ENCODE measurements around the gene CD244.
"Not testable (repeated sequence)": the region's sequence is repeated elsewhere in the genome, so short reads cannot be mapped to it uniquely, and the experiment has no call there.

The CD244 gene

DNA sequence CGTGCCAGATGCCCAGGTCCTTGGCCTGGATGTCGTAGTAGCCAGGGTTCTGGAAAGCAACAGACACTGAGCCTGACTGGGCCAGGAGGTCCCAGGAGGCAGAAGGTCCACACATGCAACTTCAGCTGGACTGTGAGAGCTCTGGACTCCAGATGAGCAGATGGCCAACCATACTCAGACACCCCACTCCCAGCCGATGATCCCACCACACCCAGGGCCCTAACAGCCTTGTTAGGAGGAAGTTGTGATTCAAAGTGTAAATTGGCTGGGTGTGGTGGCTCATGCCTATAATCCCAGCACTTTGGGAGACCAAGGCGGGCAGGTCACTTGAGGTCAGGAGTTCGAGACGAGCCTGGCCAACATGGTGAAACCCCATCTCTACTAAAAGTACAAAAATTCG is 18.6 kb upstream of the CD244 start:
- DNase-seq; intact Hi-C loops (cut with DNase I): not testable (repeated sequence)

DNA sequence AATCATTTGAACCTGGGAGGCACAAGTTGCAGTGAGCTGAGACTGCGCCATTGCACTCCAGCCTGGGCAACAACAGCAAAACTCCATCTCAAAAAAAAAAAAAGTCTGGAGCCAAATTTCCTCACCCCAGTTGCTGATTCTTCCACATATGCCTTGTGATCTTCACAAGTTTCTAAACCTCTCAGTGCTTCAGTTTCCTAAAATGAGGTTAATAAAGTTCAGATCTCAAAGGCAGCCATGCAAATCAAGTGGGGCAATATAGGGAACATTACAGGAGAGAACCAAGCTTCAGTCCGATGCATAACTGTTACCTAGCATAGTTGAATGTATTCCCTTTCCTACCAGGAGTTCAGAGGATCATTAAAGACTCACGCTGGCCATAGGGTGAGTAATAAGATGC is 17.5 kb upstream of the CD244 start:
- intact Hi-C loops (cut with DNase I), result no loop called here
- no peak for DNase-seq

DNA sequence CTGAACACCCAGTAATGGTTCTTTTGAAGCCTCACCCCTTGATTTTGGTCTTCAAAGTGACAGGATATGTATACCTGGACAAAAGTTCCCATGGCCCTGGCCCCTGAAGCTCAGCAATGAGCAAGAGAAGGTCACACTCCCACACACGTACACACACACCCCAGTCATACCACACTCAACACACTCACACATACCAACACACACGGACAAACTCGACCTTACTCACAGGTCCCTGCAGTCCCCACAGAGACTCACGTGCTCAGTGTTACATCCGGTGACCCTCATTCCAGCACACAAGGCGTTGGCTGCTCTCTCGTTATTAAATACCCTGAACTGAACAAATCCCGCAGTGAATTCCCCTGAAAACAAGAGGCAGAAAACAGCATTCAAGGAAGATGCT is 16.4 kb upstream of the CD244 start:
- intact Hi-C loops (cut with DNase I), result no loop called here
- DNase-seq, result no peak

DNA sequence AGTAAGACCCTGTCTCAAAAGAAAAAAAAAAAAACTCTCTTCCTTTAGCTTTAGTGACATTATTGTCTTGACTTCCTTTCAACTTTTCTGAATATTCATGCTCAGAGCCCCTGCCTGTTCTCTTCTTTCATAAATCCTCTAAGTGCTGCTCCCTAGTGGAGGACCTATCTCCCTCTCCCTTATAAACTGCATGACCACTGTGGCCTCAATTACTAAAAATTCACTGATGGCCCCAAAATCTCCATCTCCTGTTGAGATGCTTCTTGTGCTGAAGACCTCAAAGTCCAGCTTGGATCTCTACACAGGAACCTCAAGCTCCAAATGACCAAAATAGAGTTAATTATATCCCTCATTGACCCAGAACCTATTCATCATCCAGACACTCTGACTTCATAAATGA is 14.5 kb upstream of the CD244 start:
- intact Hi-C loops (cut with DNase I), result no loop called here
- no peak for DNase-seq

DNA sequence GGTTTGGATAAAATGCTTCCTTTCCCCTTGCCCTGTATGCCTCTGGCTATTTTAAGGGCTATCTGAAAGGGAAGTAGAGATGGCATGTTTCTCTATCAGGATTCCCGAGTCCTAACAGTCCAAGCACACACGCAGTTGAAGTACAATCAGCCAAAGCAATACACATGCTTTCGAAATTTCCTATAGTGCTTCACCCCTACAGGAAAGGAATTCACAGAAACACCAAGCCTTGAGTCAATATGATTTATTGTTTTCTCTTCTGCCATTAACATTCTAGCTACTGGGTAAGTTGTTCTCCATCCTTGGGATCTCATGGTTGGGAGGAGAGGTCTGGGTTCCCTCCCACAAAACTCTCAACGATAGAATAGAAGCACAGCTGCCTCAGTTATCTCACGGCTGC is 13.6 kb upstream of the CD244 start:
- no peak for DNase-seq
- intact Hi-C loops (cut with DNase I), result no loop called here

DNA sequence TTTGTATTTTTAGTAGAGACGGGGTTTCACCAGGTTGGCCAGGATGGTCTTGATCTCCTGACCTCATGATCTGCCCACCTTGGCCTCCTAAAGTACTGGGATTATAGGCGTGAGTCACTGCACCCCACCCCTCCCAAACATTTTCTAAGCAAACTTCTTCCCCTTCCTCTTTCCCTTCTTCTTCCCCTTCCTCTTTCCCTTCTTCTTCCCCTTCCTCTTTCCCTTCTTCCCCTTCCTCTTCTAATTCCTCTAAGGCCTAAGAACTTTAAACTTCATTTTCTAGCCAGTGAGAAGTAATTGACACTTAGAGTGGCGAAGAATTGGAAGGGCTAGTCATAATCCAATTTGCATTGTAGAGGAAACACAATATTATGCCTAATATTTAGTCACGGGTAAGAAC is 12.9 kb upstream of the CD244 start:
- DNase-seq; intact Hi-C loops (cut with DNase I): not testable (repeated sequence)

DNA sequence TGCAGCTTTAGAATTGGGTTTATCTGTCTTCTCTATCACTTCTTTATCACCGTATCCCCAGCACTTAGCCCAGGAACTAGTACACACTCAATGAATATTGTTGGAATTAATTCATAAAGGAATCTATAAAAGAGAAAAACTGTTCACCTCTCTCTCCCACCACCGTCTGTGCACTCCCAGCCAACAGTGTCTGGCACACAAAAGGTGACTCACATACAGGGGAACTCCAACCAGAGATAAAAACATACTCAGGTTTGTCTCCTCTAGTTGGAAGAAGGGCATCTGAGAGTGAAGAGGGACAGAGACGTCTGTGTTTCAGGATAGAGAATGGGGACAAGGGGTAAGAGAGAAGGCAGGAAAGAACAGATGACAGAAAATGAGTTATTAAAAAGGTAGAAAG is 12.2 kb upstream of the CD244 start:
- no peak for DNase-seq
- intact Hi-C loops (cut with DNase I), result no loop called here

DNA sequence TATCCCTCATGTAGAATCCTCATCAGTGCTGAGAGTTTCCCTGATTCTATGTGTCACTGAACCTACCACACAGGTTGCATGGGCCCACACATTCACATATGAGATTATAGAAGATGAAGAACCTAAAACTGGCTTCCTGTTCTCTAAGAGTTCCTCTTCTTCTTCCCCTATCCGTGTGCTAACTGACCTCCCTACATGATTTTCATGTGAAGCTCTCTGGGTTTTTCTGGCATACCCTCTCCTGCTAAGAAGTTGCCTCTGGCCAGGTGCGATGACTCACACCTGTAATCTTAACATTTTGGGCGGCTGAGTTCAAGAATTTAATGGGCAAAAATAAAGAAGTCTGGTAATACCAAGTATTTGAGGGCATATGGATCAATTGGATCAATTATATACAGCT is 5.5 kb upstream of the CD244 start:
- intact Hi-C loops (cut with DNase I), result no loop called here
- no peak for DNase-seq

DNA sequence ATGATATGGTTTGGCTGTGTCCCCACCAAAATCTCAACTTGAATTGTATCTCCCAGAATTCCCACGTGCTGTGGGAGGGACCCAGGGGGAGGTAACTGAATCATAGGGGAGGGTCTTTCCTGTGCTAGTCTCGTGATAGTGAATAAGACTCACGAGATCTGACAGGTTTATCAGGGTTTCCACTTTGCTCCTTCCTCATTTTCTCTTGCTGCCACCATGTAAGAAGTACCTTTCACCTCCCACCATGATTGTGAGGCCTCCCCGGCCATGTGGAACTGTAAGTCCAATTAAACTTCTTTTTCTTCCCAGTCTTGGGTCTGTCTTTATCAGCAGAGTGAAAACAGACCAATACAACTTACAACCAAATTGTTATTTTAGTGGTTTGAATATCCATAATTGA is 5.0 kb upstream of the CD244 start:
- intact Hi-C loops (cut with DNase I); DNase-seq: not testable (repeated sequence)

DNA sequence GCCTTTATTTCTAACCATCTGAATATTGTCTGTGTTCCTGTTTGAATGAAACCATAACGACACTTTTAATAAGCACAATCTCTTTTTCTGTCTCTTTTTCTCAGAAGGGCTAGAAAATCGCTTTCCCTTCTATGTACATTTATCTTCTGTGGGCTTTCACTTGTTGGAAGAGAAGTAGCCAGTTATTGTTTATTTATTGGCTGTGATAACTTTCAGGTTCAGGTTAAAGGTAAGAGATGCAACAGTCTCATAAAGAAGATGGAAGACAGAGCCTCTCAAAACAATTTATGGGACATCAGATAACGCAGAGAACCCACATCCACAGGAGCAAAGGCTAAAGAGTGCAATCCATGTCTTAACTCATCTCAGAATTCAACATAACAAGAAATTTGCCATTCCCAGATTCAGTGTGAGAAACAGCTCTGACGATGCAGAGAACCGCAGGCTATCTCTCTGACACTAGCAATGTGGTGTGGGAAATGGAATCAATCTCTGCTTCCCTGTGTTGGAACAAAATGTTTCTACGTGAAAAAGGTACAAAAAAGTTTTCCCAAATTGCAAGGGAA is 4.1 kb upstream of the CD244 start:
- intact Hi-C loops (cut with DNase I), result no loop called here

DNA sequence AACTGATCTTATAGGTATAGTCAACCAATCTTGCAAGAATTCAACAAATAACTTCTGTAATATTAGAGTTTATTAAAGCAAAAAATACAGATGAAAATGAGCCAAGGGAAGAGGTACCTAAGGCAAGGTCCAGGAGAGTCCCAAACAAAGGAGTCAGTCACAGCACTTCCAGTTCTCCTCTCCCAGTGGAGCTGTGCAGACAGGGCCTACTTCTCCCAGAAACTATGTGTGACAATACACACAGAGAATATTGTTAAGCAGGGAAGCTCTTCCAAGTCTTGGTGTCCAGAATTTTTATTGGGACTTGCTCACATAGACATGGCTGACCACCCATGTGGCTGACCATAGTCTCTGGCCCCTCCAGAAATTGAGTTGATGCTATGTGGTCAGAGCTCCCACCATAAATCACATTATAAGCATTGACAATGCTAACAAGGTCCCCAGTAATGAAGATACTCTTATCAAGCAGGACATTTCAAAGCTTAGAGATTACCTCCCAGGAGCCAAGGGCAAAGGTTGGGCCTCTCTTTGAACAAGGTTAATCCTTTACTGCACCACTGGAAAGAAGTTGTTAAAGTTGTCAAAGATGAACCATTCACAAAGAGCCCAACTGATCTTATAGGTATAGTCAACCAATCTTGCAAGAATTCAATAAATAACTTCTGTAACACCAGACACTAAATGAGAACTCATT is 3.5 kb upstream of the CD244 start:
- intact Hi-C loops (cut with DNase I), result no loop called here
- DNase-seq, result no peak

More for the DNA sequence above, 4.1 kb upstream of the CD244 start:
- no peak for DNase-seq

DNA sequence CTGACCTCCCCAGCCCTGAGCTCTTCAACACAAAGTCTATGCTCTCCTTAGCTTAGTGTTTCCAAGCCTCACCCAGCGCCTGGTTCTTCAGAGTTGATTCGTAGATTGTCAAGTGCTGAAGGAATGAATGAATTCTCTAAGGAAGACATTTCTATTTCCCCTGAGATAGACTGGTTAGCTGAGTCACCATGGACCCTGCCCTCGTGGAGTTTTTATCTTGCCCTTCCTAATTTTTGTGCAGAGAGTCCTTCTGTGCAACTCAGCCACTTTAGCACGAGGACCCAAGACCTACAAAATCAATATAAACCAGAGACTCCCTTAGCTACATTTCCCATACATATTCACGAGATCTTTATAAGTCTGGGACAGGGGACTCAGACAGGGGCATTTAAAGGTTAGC is 2.6 kb upstream of the CD244 start:
- intact Hi-C loops (cut with DNase I), result no loop called here
- no peak for DNase-seq

DNA sequence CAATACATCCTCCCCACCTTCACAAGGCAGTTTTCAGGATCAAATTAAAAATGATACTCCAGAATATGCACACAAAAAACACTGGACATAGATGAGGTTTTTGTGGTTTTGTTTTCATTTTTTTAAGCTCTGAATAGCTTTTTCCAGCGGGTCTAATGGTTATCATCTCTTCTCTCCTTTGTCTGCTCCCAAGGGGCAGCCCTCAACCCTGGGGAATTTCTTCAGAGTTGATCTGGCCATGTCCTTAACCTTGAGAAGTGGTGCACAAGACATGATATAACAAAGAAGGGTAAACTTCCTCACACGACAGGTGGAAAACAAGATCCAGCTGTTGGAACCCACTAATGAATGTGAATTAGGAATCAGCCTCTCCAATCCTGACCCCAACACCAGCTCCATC is 1.5 kb upstream of the CD244 start:
- intact Hi-C loops (cut with DNase I), result no loop called here
- no peak for DNase-seq

DNA sequence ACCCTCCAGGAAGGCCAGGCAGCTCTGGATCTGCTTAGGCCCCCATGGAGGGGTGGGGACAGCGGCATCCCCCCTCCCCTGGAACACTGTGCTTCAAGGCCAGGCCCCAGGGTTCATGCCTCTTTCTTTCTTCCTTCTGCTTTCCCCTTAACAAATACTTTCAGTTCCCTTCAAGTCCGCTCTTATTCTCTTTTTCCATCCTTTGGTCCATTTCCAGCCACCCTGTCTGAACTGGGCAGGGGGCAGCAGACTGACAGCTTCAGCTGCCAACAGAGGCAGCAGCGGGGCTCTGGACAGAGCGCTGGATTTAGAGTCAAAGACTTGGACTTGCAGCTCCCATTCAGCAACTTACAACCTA is 1.1 kb upstream of the CD244 start:
- DNase-seq, result peak in 7 of 42 donors; percentile 4 to 40 (median 24)
- intact Hi-C loops (cut with DNase I), result no loop called here

DNA sequence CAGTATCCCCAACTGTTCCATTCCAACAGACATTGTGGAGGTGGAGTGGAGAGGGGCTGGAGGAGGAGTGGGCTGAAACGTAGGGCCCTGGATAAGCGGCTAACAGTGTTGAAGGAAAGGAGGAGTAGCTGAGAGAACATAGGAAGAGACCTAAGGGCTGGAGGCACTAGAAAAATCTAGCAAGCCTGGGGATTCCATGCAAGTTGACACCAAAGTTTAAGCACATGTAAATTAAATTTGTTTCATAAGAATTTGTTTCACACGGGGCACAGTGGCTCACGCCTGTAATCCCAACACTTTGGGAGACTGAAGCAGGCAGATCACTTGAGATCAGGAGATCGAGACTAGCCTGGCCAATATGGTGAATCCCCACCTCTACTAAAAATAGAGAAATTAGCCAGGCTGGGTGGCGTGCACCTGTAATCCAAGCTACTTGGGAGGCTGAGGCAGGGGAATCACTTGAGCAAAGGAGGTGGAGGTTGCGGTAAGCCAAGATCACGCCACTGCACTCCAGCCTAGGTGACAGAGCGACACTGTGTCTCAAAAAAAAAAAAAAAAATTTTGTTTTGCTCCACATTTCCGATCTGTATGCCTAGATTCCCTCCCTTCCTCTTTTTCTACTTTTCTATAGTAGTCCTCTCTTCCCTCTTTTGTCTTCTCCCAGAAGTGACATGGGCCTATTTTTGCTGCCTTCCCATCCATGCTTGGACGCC is 530 bp upstream of the CD244 start:
- no peak for DNase-seq
- intact Hi-C loops (cut with DNase I), result no loop called here

DNA sequence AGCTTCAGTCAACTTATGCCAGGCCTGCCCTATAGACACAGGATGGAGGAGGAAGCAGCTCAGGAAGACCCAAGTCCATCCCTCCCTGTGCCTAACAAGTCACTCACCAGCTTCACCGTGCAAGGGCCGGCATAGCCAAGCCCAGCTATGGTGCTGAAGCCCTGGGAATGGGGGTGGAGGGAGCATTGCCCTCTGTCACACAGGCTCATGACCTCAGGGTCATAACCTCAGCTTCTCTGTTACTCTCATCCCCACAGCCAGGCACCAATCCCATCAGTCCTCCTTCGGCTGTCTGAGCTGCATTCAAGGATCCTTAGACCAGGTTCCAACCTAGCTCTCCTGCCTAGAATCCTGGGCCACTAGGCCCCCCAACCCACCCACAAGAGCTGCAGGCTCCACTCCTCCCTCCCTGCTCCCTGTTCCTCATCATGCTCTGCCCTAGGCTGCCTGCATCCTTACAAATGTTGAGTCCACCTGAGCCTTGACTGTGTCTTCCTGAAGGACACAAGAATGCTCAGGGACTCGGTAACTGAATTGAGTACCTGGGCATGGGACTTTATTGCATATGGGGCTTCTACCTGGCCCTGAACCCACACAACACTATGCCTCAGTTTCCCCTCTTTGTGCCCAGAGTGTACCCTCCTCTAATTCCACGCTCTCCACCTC is 1.7 kb downstream of the CD244 start:
- DNase-seq, result no peak
- intact Hi-C loops (cut with DNase I), result no loop called here

DNA sequence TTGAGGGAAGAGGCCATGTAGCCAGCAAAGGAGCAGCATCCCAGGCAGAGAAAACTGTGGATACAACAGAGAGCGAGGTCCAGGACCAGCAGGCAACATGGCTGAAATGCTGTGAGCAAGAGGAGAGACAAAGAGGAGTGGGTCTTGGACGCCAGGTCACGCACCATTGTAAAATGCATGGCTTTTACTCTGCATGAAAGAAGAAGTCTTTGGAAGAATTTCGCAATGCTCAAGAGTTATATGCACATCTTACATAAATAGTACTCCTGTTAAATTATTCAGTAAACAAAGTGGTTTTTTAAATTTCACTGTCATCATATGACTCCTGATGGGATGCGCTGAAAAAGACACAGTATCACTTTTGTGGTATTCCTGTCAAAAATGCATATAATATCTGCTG is 3.5 kb downstream of the CD244 start:
- no peak for DNase-seq

DNA sequence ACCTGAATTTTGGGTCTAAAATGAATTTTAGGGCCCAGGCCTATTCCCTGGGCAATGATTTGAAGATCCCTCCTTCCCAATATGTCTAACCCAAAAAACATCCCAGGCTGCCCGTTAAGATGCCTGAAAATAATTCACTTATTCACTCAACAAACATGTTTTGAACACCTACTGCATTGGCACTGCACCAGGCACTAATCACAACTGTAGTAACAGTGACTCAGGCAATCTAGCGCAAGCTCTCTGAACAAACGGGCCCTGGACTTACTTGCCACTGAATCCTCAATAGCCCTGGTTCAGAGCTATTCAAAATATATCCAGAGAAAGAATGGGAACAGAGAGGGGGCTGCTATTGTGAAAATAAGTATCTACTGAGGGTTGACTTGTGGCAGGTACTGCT is 4.2 kb downstream of the CD244 start:
- no peak for DNase-seq
- intact Hi-C loops (cut with DNase I), result no loop called here

More for the DNA sequence above, 3.5 kb downstream of the CD244 start:
- intact Hi-C loops (cut with DNase I), result no loop called here

DNA sequence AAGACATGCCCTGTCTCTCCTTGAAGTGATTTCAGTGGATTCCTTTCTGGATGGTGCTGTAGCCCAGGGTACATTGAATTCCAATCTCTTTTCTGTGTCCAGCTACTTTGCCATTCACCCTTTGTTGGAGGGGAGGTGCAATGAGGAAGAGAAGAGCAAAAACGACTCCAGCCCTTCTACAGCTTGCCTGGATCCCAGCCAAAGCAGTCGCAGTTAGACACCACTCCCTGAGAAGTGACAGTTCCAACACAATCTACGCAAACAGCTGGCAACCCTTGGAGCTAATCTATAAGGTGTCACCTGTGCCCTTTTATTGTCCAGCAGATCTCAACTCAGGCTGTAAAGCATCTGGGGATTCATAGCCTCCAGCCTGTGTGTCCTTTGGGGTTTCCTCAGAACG is 4.6 kb downstream of the CD244 start:
- intact Hi-C loops (cut with DNase I), result no loop called here
- DNase-seq, result no peak
